SH-SY5Y (cell line): ENCODE results near the gene SMS.

Experiments
- GATA2 ChIP-seq: IDR thresholded peaks from 2 replicates; pipeline ENCODE4 v1.6.1; 2011; ENCODE audit warnings: mild to moderate bottlenecking, low read depth, low read length
- GATA3 ChIP-seq: IDR thresholded peaks from 2 replicates; pipeline ENCODE4 v1.6.1; 2011; ENCODE audit warnings: low read depth, mild to moderate bottlenecking, low read length, moderate library complexity

GRCh38 chrX:21986596-21986995 lies 46.1 kb downstream of the SMS start:
- no peak for TF ChIP-seq GATA2
- TF ChIP-seq GATA3, result no peak
